Parathyroid adenoma (tissue), 2 donors: ENCODE measurements around the gene OXLD1.
A peak's percentile ranks its signal among the peaks of the same experiment; 100 is the strongest.

ENCODE experiments used
- H2AFZ ChIP-seq: fragments of 300-600 bp; sonication (generic); one replicate; pipeline ENCODE4 v1.7.0; 2017; ENCODE audit warnings: antibody characterized with exemption, mild to moderate bottlenecking
- H3K27ac ChIP-seq: fragments of 300-600 bp; sonication (generic); one replicate; pipeline ENCODE4 v1.7.0; 2017
- H3K27me3 ChIP-seq: fragments of 300-600 bp; sonication (generic); one replicate; pipeline ENCODE4 v1.7.0; 2017; ENCODE audit warnings: low read length; ENCODE audit not compliant: control insufficient read depth, insufficient read depth
- H3K36me3 ChIP-seq: fragments of 300-600 bp; sonication (generic); one replicate; pipeline ENCODE4 v1.7.0; 2017; ENCODE audit warnings: low read length; ENCODE audit not compliant: control insufficient read depth, insufficient read depth
- H3K4me1 ChIP-seq: fragments of 300-600 bp; sonication (generic); one replicate; pipeline ENCODE4 v1.7.0; 2017; ENCODE audit warnings: control low read depth
- H3K4me2 ChIP-seq: fragments of 300-600 bp; sonication (generic); one replicate; pipeline ENCODE4 v1.7.0; 2017; ENCODE audit warnings: low read length
- H3K4me3 ChIP-seq: fragments of 300-600 bp; sonication (generic); one replicate; pipeline ENCODE4 v1.7.0; 2017; ENCODE audit warnings: low read depth, low read length
- H3K79me2 ChIP-seq: fragments of 300-600 bp; sonication (generic); one replicate; pipeline ENCODE4 v1.7.0; 2017; ENCODE audit warnings: control low read depth
- H3K9ac ChIP-seq: fragments of 300-600 bp; sonication (generic); one replicate; pipeline ENCODE4 v1.7.0; 2017; ENCODE audit warnings: mild to moderate bottlenecking
- H3K9me3 ChIP-seq: fragments of 300-600 bp; sonication (generic); one replicate; pipeline ENCODE4 v1.7.0; 2017; ENCODE audit warnings: low read length; ENCODE audit not compliant: control insufficient read depth
- TF ChIP-seq, protein P1 (sequence below): fragments of 300-600 bp; sonication (generic); IDR thresholded peaks from one replicate; pipeline ENCODE4 v1.7.0; 2017; ENCODE audit warnings: antibody characterized with exemption, mild to moderate bottlenecking
- donor health status: primary hyperparathyroidism.

The OXLD1 gene

DNA sequence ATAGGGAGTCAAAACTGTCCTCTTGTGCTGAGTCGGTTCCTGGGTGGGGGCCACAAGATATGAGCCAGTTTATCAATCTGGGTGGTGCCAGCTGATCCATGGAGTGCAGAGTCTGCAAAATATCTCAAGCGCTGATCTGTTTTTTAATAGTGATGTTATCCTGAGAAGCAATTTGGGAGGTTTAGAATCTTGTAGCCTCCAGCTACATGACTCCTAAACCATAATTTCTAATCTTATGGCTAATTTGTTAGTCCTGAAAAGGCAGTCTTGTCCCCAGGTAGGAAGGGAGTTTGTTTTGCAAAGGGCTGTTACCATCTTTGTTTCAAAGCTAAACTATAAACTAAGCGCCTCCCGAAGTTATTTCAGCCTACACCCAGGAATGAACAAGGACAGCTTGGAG lies 27.7 kb downstream of the OXLD1 start:
- Histone ChIP-seq H3K27me3 (no peaks in the 10 kb centered on the region), H3K9ac (no peak overlapping the region), H3K4me3 (no peak overlapping the region), H3K4me2 (no peak overlapping the region), H3K4me1 (peaks cover 3% of the 10 kb centered on the region), H2AFZ (no peak overlapping the region), H3K27ac (no peak overlapping the region), H3K9me3 (no peaks in the 10 kb centered on the region), H3K36me3 (no peaks in the 10 kb centered on the region), H3K79me2 (peaks cover 26% of the 10 kb centered on the region)
- TF ChIP-seq, protein P1, sequence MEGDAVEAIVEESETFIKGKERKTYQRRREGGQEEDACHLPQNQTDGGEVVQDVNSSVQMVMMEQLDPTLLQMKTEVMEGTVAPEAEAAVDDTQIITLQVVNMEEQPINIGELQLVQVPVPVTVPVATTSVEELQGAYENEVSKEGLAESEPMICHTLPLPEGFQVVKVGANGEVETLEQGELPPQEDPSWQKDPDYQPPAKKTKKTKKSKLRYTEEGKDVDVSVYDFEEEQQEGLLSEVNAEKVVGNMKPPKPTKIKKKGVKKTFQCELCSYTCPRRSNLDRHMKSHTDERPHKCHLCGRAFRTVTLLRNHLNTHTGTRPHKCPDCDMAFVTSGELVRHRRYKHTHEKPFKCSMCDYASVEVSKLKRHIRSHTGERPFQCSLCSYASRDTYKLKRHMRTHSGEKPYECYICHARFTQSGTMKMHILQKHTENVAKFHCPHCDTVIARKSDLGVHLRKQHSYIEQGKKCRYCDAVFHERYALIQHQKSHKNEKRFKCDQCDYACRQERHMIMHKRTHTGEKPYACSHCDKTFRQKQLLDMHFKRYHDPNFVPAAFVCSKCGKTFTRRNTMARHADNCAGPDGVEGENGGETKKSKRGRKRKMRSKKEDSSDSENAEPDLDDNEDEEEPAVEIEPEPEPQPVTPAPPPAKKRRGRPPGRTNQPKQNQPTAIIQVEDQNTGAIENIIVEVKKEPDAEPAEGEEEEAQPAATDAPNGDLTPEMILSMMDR: no peak

DNA sequence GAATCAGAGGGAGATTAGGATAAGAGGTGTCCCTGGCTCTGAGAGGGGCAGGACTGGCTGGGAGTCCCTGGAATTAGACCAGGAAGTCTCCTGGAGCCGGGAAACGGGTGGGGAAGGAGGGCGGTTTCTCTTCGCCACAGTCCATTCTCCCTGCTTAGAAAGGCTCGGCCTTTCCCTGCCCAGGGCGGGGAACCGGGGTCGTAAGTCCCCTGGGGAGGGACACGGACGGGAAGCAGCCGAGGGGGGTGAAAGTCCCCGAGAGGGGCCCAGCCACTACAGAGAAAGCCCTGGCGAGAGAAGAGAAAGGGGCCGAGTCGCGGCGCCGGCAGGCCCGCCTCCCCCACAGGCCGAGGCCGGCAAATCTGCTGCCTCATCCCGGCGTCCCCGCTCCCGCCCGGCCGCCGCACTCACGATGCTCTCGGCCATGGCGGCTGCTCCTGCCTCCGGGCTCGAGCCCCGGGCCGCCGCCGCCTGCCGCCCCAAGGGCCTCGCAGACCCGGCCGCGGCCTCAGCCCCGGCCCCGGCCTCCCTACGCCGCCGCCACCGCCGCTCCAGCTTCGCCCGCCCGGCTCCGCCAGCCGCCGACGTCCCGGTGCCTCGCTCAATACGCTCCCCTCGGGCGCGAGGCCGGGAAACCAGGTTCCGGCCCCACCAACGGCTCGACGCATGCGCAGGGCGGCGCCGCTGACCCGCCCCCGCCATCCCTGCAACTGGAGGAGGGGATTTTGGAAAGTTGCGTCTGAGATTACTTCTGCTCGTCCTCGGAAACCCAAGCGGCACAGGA lies 29.7 kb downstream of the OXLD1 start, which contains the start of the genes NPLOC4 and TSPAN10:
TSS of gene NPLOC4 (minus strand) at position 608 of the 784 bp plus-strand sequence. CDS start at position 426, 182 bp downstream.
TSS of gene TSPAN10 (plus strand) at position 692 of the 784 bp plus-strand sequence. CDS start 5,217 bp downstream, outside the sequence.
- Histone ChIP-seq H3K4me2 (peak within 1 kb of the TSS; percentile 93), H3K79me2 (peaks cover 32% of the 10 kb centered on the region), H3K9me3 (no peaks in the 10 kb centered on the region), H3K9ac (peak within 1 kb of the TSS; percentile 79), H2AFZ (peak within 1 kb of the TSS; percentile 85), H3K27ac (peak within 1 kb of the TSS; percentile 74), H3K36me3 (no peaks in the 10 kb centered on the region), H3K27me3 (no peaks in the 10 kb centered on the region), H3K4me3 (peak within 1 kb of the TSS; percentile 82), H3K4me1 (peaks cover 3% of the 10 kb centered on the region)
- TF ChIP-seq, protein P1: no peak

DNA sequence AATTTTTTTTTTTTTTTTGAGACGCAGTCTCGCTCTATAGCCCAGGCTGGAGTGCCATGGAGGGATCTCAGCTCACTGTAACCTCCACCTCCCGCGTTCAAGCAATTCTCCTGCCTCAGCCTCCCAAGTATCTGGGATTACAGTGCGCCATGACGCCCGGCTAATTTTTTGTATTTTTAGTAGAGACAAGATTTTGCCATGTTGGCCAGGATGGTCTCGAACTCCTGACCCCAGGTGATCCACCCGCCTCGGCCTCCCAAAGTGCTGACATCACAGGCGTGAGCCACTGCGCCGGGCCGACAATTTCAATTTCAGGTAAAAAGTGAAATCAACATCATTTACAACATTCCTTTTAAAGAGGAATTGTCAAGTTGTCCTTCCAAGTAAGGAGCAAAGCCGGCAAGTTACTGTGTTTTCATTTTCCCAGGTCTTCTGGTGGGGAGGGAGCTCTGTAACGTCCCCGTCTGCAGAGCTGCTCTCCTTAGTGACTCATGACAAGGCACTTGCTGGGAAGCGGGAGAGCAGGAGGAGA lies 30.4 kb downstream of the OXLD1 start:
- no peaks in the 10 kb centered on the region for H3K27me3 ChIP-seq
- H3K4me2 ChIP-seq: peak overlapping the region; percentile 93
- peaks cover 32% of the 10 kb centered on the region for H3K79me2 ChIP-seq
- H3K4me3 ChIP-seq: peak overlapping the region; percentile 82
- H3K36me3 ChIP-seq: no peaks in the 10 kb centered on the region
- H3K9me3 ChIP-seq: no peaks in the 10 kb centered on the region
- TF ChIP-seq, protein P1: no peak
- peaks cover 3% of the 10 kb centered on the region for H3K4me1 ChIP-seq
- peak overlapping the region; percentile 79 for H3K9ac ChIP-seq
- peak overlapping the region; percentile 74 for H3K27ac ChIP-seq
- H2AFZ ChIP-seq: peak overlapping the region; percentile 81

DNA sequence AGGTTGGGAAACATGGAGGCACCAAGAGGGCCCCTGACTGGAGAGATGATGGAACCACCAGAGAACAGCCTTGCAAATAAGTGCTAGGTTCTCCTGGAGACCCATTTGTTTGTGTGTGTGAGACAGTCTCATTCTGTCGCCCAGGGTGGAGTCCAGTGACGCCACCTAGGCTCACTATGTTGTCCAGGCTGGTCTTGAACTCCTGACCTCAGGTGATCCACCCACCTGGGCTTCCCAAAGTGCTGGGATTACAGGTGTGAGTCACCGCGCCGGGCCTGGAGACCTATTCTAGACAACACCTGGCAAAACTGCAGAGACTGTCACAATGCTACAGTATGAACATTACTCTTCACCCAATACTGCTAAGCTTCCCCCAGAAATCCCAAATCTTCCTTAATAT lies 31.0 kb downstream of the OXLD1 start:
- Histone ChIP-seq H3K9me3 (no peaks in the 10 kb centered on the region), H3K36me3 (no peaks in the 10 kb centered on the region), H3K27me3 (no peaks in the 10 kb centered on the region), H3K4me2 (peak overlapping the region; percentile 93), H2AFZ (no peak overlapping the region), H3K9ac (no peak overlapping the region), H3K4me3 (no peak overlapping the region), H3K27ac (no peak overlapping the region), H3K79me2 (peaks cover 32% of the 10 kb centered on the region), H3K4me1 (peaks cover 3% of the 10 kb centered on the region)
- TF ChIP-seq, protein P1: no peak
